Breast epithelium (tissue), 3 donors: Measurements from ENCODE around the gene MCTP2.

Source experiments
- POLR2A ChIP-seq: fragments of 450-650 bp; IDR thresholded peaks from one replicate; pipeline ENCODE4 v1.6.1; 2016; ENCODE audit warnings: antibody characterized with exemption, mild to moderate bottlenecking, moderate library complexity
- POLR2AphosphoS5 ChIP-seq, 3 donors: sonication (generic); formaldehyde crosslinking; IDR thresholded peaks; one replicate each; pipeline ENCODE4 v1.6.1; 2017; ENCODE audit warnings: antibody characterized with exemption in 3 of 3
- TF ChIP-seq, protein P1 (sequence below), 3 donors: fragments of 450-650 bp; IDR thresholded peaks; one replicate each; pipeline ENCODE4 v1.5.1; 2016 to 2017; ENCODE audit warnings: antibody characterized with exemption in 3 of 3, mild to moderate bottlenecking in 3 of 3, moderate library complexity in 3 of 3

DNA sequence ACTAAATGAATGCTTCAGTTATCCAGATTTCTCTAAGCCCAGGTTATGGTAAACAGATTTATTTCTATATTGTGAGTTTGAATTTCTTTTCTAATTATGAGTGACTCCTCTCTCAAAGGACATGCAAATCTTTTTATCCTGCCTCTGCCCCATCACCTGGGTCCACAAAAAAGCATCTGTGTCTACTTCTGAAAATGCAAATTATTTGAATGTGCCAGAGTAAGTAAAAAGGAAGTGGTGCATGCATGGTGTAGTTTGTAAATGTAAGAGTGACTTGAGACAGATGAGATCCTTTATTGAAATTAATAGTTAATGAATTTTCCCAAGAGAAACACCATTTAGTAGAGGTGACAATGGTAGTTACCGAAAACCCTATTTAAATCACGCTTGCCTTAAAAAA, 26.9 kb downstream of the MCTP2 start:
- TF ChIP-seq POLR2A (no peak), POLR2AphosphoS5 (IDR thresholded peaks at IDR 0.05) (no peak)
- TF ChIP-seq, protein P1, sequence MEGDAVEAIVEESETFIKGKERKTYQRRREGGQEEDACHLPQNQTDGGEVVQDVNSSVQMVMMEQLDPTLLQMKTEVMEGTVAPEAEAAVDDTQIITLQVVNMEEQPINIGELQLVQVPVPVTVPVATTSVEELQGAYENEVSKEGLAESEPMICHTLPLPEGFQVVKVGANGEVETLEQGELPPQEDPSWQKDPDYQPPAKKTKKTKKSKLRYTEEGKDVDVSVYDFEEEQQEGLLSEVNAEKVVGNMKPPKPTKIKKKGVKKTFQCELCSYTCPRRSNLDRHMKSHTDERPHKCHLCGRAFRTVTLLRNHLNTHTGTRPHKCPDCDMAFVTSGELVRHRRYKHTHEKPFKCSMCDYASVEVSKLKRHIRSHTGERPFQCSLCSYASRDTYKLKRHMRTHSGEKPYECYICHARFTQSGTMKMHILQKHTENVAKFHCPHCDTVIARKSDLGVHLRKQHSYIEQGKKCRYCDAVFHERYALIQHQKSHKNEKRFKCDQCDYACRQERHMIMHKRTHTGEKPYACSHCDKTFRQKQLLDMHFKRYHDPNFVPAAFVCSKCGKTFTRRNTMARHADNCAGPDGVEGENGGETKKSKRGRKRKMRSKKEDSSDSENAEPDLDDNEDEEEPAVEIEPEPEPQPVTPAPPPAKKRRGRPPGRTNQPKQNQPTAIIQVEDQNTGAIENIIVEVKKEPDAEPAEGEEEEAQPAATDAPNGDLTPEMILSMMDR (IDR thresholded peaks at IDR 0.05), result no peak
